Measurements from ENCODE around the gene SLC24A3.

The SLC24A3 gene

DNA sequence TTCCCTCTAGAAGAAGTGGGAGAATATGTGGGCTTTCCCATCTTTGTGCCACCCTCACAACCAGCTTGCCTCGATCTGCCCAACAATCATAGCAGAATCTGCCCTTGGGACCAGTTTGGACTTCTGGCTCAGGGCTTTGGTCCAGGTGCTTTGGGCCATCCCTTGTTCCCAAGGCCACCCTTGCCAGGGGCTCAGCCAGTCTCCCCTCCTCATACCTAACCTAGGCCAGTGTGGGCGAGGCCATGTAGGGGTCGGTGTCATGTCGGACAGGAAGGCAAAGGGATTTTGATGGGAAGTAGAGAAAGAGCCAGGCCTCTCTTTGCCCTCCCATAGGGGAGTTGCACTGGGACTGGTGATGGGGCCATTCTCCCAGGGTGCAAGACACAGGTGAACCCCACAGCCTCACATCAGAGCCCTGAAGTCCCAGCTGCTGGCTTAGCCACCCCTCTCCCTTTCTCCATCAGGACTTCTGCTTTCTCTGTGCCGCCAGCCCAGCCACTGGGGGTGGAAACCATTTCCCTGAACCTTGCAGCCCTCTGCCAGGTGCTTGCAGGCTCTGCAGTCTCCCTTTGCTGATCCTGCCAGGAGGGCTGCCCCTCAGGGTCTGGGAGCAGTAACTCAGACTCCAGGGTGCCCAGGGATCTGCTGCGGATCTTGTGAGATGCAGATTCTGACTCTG is 60.7 kb downstream of the SLC24A3 start:
- DNase-seq (ENCODE audit: low spot score) = no peak

DNA sequence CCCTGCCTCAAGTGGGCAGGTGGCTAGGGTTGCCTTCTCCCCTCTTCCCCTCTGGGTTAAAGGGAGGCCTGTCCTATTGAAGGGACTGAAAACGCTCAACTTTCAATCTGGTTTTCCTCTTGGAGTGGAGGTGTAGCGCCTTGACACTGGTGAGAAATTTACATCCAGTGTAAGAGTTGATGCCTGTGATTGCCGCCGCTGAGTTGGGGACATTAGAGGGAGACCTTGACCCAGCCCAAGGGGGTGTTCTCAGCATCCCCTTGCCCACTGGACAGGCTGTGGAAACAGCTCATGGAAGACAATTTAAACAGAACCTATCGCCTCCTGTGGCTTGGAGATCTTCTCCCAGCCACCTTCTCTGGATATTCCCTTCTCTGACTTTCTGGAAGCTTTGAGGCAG is 61.6 kb downstream of the SLC24A3 start:
- no peak for DNase-seq (ENCODE audit: low spot score)

DNA sequence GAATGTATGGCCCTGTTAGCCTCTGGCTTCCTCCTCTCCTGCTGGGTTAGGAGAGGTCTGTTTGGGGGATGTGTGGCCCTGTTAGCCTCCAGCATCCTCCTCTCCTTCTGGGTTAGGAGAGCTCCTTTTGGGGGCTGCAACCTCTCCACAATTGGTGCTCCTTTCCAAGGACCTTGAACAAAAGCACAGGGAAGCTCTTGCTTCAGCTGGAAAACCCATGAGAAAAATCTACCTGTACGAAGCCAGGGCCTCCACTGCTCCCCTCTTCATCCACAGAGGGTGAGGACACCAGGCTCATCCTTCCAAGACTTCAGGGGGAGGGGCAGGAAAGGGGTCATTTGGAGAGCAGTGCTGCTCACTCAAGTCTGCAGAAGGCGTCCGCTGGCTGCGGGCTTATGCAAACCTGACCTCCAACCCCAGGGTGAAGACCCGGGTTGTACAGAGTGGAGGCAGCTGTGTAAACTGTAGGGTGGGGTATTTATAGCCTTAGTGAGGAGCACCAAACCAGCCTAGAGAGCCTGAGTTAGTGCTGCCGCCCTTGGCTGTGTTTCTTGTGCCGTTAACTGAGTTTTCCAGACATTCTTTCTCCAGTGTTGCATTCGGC is 62.1 kb downstream of the SLC24A3 start:
- no peak for DNase-seq (ENCODE audit: low spot score)

DNA sequence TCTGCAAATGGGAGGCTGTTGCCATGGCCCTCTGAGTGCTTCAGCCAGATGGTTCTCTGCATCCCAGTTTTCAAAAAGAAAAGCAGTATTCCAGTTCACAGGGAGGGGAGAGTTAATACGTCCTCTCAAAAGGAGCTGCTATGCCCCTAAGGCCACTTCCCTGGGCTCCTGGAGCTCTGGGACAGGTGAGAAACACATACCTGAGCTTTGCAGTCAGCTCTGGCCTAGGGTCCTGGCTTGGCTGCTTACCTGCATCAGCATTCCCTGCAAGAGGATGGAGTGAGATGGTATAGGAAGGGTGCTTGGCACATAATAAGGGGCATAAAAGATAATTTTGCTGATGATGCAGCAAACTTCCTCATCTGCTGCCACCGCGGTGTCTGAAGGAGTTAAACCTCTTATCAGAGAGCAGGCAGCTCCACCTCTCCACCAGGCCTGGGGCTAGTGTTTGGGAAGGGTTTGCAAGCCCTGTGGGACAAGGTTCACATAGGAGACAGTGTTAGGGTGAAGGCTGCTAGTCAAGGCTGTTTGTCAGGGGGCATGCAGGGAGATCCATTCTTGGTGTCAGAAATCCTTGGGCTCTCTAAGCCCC is 62.7 kb downstream of the SLC24A3 start:
- DNase-seq (ENCODE audit: low spot score) = no peak

DNA sequence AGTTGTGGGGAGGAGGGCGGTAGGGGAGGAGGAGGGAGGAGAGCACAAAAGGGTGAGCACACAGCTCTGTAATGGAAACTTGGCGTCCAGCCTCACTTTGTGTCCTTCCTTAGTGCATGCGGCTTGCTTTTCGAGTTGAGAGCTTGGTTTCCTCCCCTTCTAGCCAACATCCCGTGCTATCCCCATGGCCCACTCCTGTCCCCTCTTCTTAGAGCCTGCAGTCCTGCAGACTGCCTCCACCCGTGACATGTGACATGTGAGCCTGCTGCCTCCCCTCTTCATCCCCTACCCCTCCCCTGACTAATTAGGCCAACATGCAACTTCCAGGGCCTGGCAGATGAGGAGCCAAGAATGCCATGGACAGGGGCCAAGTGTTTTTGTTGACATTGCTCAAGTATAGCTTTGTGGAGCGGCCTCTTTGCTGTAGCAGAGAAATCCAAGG is 63.2 kb downstream of the SLC24A3 start:
- no peak for DNase-seq (ENCODE audit: low spot score)

DNA sequence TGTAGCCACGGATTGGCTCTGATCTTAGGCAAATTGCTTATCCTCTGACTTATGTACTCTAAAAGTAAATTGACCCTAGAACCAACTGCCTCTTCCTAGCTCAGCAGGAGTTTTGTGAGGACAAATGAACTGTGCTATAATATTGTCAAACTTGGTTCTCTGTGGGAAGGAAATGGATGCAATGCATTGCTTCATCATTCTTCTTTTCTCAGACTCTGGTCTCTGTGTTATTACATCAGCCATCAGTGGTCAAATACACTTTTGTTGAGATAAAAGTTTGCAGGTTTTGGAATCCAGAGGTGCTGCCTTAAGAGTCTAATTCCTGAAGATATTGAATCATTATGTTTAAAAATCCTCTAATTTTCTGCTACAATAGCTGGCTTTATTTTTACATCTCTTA is 64.9 kb downstream of the SLC24A3 start:
- no peak for DNase-seq (ENCODE audit: low spot score)

DNA sequence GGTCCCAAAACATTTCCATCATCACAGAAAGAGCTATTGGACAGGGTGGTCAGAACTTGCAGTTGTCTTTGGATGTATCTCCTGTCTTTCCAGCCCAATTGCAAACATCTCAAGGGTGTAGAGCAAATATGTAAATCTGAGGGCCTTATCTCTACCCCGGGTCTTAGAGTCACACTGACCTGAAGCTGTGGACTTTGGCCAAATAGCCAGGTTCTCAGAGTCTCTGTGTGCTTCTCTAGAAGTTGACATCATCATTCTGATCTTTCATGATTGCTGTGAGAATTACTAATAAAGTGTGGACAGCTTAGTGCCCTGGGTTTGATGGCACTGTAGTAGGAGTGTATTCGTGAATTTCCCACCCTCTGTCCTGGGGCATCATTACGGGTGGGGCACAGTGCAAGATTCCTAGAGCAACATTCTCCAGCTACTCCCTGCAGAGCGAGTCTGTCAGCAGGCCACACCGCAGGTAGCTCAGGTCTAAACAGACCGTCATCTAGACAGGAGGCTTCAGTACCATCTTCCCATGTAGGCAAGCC is 71.1 kb downstream of the SLC24A3 start:
- no peak for DNase-seq (ENCODE audit: low spot score)

DNA sequence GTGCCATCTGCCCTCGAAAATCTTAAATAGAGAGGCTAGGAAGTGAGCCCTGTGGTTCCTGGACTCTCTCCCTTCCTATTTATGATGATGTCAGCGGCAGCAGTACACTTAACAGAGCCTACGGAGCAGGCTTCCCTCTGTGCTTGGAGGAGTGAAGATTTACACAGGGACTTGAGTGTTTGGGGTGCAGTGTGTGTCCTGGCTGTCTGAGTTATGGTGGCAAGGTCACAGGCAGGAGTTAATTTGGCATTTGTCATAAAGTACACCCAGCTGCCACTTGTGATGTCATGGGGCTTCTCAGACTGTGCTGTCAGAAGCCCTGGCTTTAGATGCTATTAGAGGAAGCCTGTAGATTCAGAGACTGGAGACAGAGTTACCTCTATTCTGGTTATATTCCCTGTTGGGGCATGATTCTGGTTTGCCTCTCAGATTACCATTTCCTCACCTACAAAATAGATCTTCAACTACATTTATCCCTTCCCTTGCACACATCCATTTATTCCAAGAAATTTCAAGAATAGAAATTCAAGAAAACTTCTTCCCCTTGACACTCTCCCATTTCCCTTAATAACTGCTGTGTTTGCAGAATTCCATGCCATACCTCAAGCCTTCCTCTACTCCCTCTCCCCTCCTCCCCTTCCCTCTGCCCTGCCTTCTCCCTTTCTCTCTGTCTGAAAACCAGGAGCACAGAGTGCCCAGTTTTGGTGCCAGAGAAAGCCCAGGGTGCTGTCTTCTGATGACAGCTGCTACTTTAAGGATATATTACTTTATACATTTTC is 72.1 kb downstream of the SLC24A3 start:
- no peak for DNase-seq (ENCODE audit: low spot score)

DNA sequence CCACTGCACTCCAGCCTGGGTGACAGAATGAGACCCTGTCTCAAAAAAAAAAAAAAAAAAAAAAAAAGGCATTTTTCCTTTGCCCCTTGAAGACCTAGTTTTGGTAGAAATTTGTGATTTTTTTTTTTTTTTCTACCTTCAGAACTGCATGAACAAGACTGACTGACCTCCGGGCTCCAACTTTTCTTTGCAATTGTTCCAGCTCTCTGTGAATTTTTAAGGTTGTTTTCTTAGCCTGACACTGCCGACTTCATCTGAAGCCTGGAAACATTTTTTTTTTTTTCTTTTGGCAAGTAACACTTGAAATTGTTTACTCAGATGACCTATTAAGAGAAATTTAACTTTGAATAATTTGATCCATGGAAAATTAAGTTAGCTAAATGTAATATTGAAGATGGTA is 73.0 kb downstream of the SLC24A3 start:
- DNase-seq (ENCODE audit: low spot score) = no peak

DNA sequence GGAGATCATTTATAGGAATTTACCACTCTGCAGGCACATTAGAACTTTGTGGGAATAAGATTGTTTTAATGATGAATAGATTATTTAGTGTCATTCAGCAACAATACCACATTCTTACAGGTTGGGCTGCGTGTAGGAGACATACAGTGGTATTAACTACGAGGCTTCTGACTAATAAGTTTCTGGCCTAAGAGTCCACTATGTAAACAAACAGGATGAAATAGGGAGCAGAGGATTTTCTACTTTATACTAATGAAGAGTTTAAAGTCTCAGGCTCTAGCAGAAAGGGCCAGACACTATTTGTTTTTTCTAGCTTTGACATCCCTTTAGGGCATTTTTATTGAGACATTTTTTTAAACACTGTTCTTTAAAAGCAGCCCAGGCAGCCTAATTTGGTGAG is 75.6 kb downstream of the SLC24A3 start:
- no peak for DNase-seq (ENCODE audit: low spot score)

DNA sequence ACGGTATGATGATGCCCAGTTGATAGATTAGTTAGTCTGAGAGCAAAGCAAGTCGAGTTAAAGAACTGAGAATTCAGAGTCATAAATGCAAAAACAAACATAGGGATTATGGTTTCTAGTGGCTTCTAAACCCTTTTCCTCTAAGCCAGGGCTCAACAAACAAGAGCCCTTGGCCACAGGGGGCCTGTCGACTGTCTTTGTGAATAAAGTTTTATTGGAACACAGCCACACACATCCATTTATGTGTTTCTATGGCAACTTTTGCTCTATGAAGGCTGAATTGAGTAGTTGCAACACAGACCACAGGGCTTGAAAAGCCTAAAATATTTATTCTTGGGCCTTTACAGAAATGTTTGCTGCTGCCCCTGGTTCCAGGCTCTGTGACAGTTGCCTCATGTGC is 76.2 kb downstream of the SLC24A3 start:
- DNase-seq (ENCODE audit: low spot score) = no peak

DNA sequence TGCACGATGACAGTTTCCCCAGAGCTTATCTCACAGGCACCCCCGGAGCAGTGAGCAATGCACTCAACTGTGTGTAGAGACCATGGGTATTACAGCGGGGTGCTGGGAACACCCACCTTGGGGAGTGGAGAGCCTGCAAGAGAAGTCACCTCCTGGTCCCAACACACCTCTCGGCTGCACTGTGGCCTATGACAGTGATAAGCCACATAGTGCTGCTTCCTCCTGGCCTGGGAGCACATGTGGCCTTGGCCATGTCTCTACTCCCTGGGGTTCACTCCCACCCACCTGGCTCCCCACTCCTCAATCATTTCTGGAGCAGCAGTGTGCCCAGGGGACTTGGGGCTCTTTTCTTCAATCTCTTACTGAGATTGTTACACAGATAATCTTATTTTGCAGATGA is 77.0 kb downstream of the SLC24A3 start:
- no peak for DNase-seq (ENCODE audit: low spot score)

DNA sequence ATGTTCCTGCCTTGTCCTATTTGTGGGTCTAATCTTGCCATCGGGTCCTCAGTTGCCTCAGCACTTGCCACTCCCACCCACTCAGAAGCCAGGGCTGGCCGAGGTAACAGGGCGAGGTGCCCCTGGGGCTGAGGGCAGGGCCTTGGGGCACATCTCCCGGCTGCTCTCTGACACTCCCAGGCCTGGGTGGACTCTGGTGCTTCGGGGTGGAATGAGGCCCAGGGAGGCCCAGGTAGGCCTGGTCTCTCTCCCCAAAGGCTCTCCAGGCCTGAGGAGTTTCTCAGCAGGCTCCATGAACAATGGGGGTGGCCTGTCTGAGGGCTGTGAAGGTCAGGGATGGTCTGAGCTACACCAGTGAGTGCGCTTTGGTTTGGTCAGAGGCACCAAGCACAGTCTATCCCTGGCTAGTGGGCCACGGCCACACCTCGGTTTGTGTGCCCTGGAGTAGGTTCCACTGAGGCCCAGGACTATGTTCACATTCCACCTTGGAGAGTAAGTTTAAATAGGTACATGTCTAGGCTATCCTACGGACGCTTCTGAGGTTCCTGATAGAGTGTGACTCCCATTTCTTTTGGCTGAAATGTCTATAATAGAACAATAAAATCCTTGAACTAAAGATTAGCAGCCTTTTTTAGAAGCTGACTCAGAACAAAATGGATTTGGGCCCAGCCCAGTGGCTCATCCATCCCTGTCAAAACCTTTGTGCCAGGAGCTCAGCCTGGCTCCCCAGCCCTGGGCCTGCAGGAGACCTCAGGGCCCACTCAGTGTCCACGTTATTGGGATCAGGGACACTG is 78.8 kb downstream of the SLC24A3 start:
- no peak for DNase-seq (ENCODE audit: low spot score)

DNA sequence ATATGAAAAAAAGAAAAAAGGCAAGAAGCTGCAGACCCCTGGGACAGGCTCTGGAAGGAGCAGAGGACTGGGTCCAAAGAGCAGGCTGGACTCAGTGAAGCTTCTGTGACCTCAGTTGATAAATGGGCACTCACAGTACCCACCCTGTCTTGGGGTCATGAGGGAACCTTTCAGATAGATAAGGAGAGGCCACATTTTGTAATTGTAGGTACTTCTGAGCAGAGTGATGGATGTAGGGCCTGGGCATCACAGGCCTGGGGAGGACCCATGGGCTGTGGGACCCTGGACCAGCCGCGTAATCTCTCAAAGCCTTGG is 79.3 kb downstream of the SLC24A3 start:
- no peak for DNase-seq (ENCODE audit: low spot score)

DNA sequence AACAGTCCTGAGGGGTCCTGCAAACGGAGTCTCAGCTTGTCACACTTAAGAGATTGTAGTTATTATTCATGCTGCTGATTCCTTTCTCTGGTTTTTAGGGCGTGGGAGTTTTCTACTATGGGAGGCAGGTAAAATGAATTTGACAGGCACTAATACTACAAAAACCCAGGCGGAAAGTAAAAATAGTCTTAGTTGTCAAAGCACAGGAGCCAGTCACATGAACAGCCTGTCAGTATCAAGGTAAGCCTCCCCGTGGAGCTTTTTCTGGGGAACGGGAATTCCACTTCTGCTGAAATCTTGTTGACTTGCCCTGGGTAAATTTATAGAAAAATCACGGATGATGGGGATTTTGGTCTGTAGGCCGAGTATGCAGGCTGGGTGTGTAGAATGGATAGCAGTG is 79.8 kb downstream of the SLC24A3 start:
- DNase-seq (ENCODE audit: low spot score) = no peak

DNA sequence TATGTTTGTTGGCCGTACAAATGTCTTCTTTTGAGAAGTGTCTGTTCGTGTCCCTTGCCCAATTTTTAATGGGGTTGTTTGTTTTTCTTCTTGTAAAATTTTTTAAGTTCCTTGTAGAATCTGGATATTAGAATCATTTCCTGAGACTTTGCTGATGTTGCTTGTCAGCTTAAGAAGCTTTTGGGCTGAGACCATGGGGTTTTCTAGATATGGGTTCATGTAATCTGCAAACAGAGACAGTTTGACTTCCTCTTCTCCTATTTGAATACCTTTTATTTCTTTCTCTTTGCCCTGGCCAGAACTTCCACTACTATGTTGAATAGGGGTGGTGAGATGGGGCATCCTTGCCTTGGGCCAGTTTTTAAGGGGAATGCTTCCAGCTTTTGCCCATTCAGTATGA is 82.6 kb downstream of the SLC24A3 start:
- no peak for DNase-seq (ENCODE audit: low spot score)

DNA sequence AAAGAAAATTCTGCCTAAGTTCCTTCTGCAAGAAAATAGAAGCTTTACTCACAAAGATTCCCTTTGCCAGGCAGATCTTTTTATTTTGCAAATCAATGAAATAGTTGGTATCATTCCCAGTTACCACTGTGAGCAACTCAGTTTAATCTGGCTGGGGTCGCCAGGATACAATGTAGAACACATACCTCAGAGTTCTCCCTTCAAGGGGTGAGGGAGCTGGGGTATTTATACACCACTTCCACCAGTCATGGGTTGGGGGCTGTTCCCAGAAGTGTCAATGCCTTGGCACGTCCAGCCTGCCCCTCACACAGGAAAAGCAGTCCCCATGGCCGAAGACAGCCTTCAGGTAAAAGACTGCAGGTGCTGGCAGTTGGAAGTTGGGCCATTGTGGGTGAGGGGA is 86.2 kb downstream of the SLC24A3 start:
- no peak for DNase-seq (ENCODE audit: low spot score)

DNA sequence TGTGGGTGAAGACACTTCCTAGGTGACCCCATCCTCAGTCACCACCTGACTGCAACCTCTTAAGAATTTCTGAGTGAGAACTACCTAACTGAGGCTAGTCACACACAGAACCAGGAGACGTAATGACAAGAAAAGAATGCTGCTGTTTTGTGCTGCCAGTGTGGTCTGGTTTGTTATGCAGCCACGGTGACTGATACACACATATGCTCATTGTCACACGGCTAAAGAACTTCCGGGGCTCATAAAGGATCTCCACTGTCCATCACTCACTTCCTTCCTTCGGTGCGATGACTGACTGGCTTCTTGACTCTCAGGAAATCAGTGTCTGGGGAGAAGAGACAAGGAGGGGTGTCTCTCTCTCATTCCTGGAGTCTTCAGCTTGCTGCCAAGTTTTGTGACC is 88.0 kb downstream of the SLC24A3 start:
- no peak for DNase-seq (ENCODE audit: low spot score)

DNA sequence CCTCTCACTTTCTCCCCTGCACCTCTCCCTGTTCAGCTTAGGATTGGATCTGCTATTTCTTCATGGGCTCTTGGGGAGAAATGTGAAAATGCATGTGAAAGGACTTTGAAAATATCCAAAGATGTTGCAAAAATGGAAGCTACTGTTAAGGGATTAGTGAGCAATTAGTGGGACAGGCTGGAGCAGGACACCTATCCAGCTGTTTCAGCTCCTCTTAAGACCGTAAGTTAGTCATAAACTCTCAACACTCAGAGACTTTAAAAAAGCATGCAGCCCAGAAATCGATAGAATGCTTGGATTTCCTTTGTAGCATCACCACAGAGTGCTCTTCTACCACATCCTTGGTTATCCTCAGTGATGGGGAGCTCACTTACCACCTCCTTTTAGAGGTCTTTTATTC is 88.7 kb downstream of the SLC24A3 start:
- no peak for DNase-seq (ENCODE audit: low spot score)

DNA sequence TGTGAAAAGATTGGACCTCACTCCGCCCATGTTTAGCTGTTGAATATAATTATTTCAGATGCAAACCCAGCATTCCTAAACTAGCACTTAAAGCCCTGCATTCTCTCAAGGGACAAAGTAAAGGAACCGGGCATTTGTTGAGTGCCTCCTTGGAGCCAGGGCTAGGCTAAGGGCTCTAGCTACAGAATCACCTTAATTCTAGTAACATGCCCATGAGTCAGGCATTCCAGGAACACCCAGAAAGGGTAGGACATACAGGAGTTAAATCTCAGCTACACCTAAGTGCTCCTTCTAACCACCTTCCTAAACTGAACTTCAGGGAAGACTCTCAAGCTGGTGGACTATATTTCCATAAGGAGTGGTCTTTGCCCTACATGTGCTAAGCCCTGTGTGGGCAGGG is 89.4 kb downstream of the SLC24A3 start:
- no peak for DNase-seq (ENCODE audit: low spot score)

DNA sequence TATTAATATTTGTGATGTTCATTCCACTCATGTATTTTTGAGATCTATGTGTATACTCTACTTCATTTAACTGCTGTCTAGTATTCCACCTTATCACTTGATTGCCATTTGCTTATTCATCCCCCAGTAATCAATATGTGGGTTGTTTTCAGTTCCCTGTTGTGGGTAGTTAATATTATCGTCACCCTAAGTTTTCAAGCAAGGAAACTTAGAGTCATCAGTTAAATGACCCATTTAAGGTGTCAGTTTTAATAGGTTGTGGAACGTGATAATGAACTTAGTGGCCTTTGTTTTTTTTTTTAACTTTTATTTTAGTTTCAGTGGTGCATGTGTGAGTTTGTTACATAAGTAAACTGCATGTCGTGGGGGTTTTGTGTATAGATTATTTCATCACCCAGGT is 90.3 kb downstream of the SLC24A3 start:
- no peak for DNase-seq (ENCODE audit: low spot score)

DNA sequence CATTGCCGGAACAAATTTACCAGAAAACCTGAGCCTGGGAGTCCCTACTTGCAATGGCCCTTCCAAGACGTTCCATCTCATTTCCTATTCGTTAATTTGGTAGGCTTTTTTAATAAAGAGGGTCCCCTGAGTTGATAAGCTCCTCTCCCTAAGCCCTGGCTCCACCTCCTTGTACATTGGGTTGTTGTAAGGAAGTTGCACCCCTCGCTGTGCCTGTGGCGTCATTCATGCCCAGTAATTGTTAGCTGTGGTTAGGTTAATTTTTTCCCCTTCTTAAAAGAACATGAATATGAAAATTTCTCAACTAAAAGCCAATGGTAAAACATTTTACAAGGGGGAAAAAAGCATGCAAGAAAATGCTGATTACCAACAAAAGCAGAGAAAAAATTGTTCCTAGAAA is 91.9 kb downstream of the SLC24A3 start:
- no peak for DNase-seq (ENCODE audit: low spot score)
